Measurements from ENCODE around the gene PRAF2. TPM values are rescaled to one million over a fixed set of nuclear protein-coding genes. Genes with fewer than 3 reads are reported as not detected.

Gene PRAF2
- total RNA-seq (10 to 100 TPM; 25.4 to 28.9 TPM), polyA plus RNA-seq (10 to 100 TPM; 29.3 to 60.1 TPM)

- peak within 1 kb of the TSS; percentile 75 to 86 (median 84) for H3K4me3 Mint-ChIP-seq
- peaks cover 5 to 28% (median 17%) of the 10 kb centered on the region in 4 donors for H3K4me1 Mint-ChIP-seq
- DNase-seq: peak; percentile 85 to 93 (median 89)
- peaks cover 5 to 20% of the 10 kb centered on the region in 2 donors for H3K36me3 Mint-ChIP-seq
- Histone ChIP-seq H3K36me3 (ENCODE audit: insufficient read depth, low read length) (no peaks in the 10 kb centered on the region), H3K9me3 (ENCODE audit: control insufficient read depth in 1 of 2, low read length in 2 of 2) (no peaks in the 10 kb centered on the region), H3K4me1 (ENCODE audit: insufficient read depth, low read length) (peaks cover 20% of the 10 kb centered on the region), H3K27ac (ENCODE audit: low read depth, low read length) (peak within 1 kb of the TSS; percentile 77), H3K4me3 (ENCODE audit: low read length in 2 of 2) (peak within 1 kb of the TSS; percentile 36 to 60), H3K27me3 (ENCODE audit: insufficient read depth, low read length) (no peaks in the 10 kb centered on the region)
- intact Hi-C loops (cut with micrococcal nuclease): loop anchor here (1.0 to 10.0 kb wide), 6 partner anchors 27 to 191 kb away; partner anchors contain the start of genes FOXP3, GPKOW, GRIPAP1 and MAGIX
- no peaks in the 10 kb centered on the region for H3K27me3 Mint-ChIP-seq
- H3K27ac Mint-ChIP-seq: peak within 1 kb of the TSS; percentile 83 to 93 (median 88)
- H3K9me3 Mint-ChIP-seq: peaks cover 0 to 4% (median 0%) of the 10 kb centered on the region in 8 donors
- CTCF ChIA-PET (ENCODE audit: partially characterized antibody): no interaction called here
- POLR2A ChIA-PET (ENCODE audit: partially characterized antibody): interaction anchor here (0.7 to 1.3 kb wide), 3 partner anchors 31 to 158 kb away, joined by 3 to 10 read pairs (median 5); partner anchors contain the start of gene TFE3
Observed at GRCh38 chrX:49073601-49074575, at the start of gene PRAF2. Gene PRAF2, minus strand, starts transcription at chrX:49074002. Its CDS starts 15 bp downstream, at chrX:49073987.

- no peak for DNase-seq
- intact Hi-C loops (cut with micrococcal nuclease): loop anchor here (2.0 to 5.0 kb wide), 5 partner anchors 22 to 165 kb away; partner anchors contain the start of genes OTUD5 and TFE3
- ChIA-PET POLR2A (ENCODE audit: partially characterized antibody) (interaction anchor here (0.6 to 1.3 kb wide), 2 partner anchors 12 to 42 kb away, joined by 3 to 4 read pairs; no protein-coding TSS in a partner anchor), CTCF (ENCODE audit: partially characterized antibody) (no interaction called here)
- H3K4me1 ChIP-seq (ENCODE audit: insufficient read depth, low read length): peaks cover 15% of the 10 kb centered on the region
- peak overlapping the region; percentile 85 for H3K27ac ChIP-seq (ENCODE audit: low read depth, low read length)
- H3K4me3 ChIP-seq (ENCODE audit: low read length in 2 of 2): peak overlapping the region; percentile 65 to 84
- Mint-ChIP-seq H3K4me3 (peak overlapping the region in 7 of 8 donors; percentile 20 to 98 (median 96)), H3K27ac (peak overlapping the region in 5 of 7 donors; percentile 93 to 99 (median 97)), H3K36me3 (peaks cover 15 to 31% of the 10 kb centered on the region in 2 donors), H3K9me3 (peaks cover 0 to 2% (median 0%) of the 10 kb centered on the region in 8 donors), H3K4me1 (peaks cover 17 to 33% (median 24%) of the 10 kb centered on the region in 4 donors), H3K27me3 (no peaks in the 10 kb centered on the region)
- no peaks in the 10 kb centered on the region for H3K9me3 ChIP-seq (ENCODE audit: control insufficient read depth in 1 of 2, low read length in 2 of 2)
- no peaks in the 10 kb centered on the region for H3K27me3 ChIP-seq (ENCODE audit: insufficient read depth, low read length)
- H3K36me3 ChIP-seq (ENCODE audit: insufficient read depth, low read length): peaks cover 10% of the 10 kb centered on the region
Observed at GRCh38 chrX:49122499-49122898, 48.7 kb upstream of the PRAF2 start.

GRCh38 chrX:49120091-49120490 lies 46.3 kb upstream of the PRAF2 start:
- Mint-ChIP-seq H3K27me3 (no peaks in the 10 kb centered on the region), H3K9me3 (no peaks in the 10 kb centered on the region)

GRCh38 chrX:49117581-49117980 lies 43.8 kb upstream of the PRAF2 start:
- no peak for DNase-seq
- peak overlapping the region; percentile 34 for H3K27ac ChIP-seq (ENCODE audit: low read depth, low read length)

More at GRCh38 chrX:49120091-49120490, 46.3 kb upstream of the PRAF2 start:
- no peak for DNase-seq
- Histone ChIP-seq H3K36me3 (ENCODE audit: insufficient read depth, low read length) (peaks cover 19% of the 10 kb centered on the region), H3K9me3 (ENCODE audit: control insufficient read depth in 1 of 2, low read length in 2 of 2) (no peaks in the 10 kb centered on the region), H3K4me3 (ENCODE audit: low read length in 2 of 2) (no peak overlapping the region), H3K4me1 (ENCODE audit: insufficient read depth, low read length) (peaks cover 34% of the 10 kb centered on the region), H3K27ac (ENCODE audit: low read depth, low read length) (no peak overlapping the region), H3K27me3 (ENCODE audit: insufficient read depth, low read length) (no peaks in the 10 kb centered on the region)
- peak overlapping the region in 2 of 8 donors; percentile 25 to 73 for H3K4me3 Mint-ChIP-seq
- CTCF ChIA-PET (ENCODE audit: partially characterized antibody): no interaction called here
- peaks cover 25 to 47% of the 10 kb centered on the region in 2 donors for H3K36me3 Mint-ChIP-seq
- peaks cover 23 to 50% (median 33%) of the 10 kb centered on the region in 4 donors for H3K4me1 Mint-ChIP-seq
- H3K27ac Mint-ChIP-seq: no peak overlapping the region
- POLR2A ChIA-PET (ENCODE audit: partially characterized antibody): no interaction called here
- intact Hi-C loops (cut with micrococcal nuclease): loop anchor here (5.0 kb wide), 2 partner anchors 78 to 163 kb away; partner anchors contain the start of genes OTUD5 and TFE3

GRCh38 chrX:49116716-49117115 lies 42.9 kb upstream of the PRAF2 start:
- Histone ChIP-seq H3K4me3 (ENCODE audit: low read length in 2 of 2) (peak overlapping the region in 1 of 2 donors; percentile 5), H3K4me1 (ENCODE audit: insufficient read depth, low read length) (peaks cover 26% of the 10 kb centered on the region), H3K9me3 (ENCODE audit: control insufficient read depth in 1 of 2, low read length in 2 of 2) (no peaks in the 10 kb centered on the region), H3K36me3 (ENCODE audit: insufficient read depth, low read length) (peaks cover 35% of the 10 kb centered on the region), H3K27ac (ENCODE audit: low read depth, low read length) (peak overlapping the region; percentile 34), H3K27me3 (ENCODE audit: insufficient read depth, low read length) (no peaks in the 10 kb centered on the region)
- POLR2A ChIA-PET (ENCODE audit: partially characterized antibody): interaction anchor here (0.9 kb wide), 2 partner anchors 36 to 50 kb away, joined by 3 to 4 read pairs; no protein-coding TSS in a partner anchor
- intact Hi-C loops (cut with micrococcal nuclease): no loop called here
- Mint-ChIP-seq H3K27ac (peak overlapping the region in 5 of 7 donors; percentile 25 to 67 (median 56)), H3K36me3 (peaks cover 29 to 49% of the 10 kb centered on the region in 2 donors), H3K27me3 (no peaks in the 10 kb centered on the region), H3K9me3 (no peaks in the 10 kb centered on the region), H3K4me3 (peak overlapping the region in 7 of 8 donors; percentile 10 to 93 (median 72)), H3K4me1 (peaks cover 14 to 29% (median 18%) of the 10 kb centered on the region in 4 donors)
- DNase-seq: no peak
- CTCF ChIA-PET (ENCODE audit: partially characterized antibody): no interaction called here

More at GRCh38 chrX:49117581-49117980, 43.8 kb upstream of the PRAF2 start:
- Mint-ChIP-seq H3K36me3 (peaks cover 25 to 47% of the 10 kb centered on the region in 2 donors), H3K27me3 (no peaks in the 10 kb centered on the region), H3K4me1 (peaks cover 16 to 37% (median 23%) of the 10 kb centered on the region in 4 donors), H3K9me3 (no peaks in the 10 kb centered on the region), H3K27ac (peak overlapping the region; percentile 72 to 97 (median 93)), H3K4me3 (peak overlapping the region; percentile 87 to 93 (median 89))
- ChIA-PET POLR2A (ENCODE audit: partially characterized antibody) (interaction anchor here (0.9 kb wide), 1 partner anchor 37 kb away, joined by 3 read pairs; no protein-coding TSS in a partner anchor), CTCF (ENCODE audit: partially characterized antibody) (no interaction called here)
- Histone ChIP-seq H3K4me1 (ENCODE audit: insufficient read depth, low read length) (peaks cover 29% of the 10 kb centered on the region), H3K9me3 (ENCODE audit: control insufficient read depth in 1 of 2, low read length in 2 of 2) (no peaks in the 10 kb centered on the region), H3K4me3 (ENCODE audit: low read length in 2 of 2) (peak overlapping the region; percentile 11 to 43), H3K27me3 (ENCODE audit: insufficient read depth, low read length) (no peaks in the 10 kb centered on the region), H3K36me3 (ENCODE audit: insufficient read depth, low read length) (peaks cover 28% of the 10 kb centered on the region)
- intact Hi-C loops (cut with micrococcal nuclease): no loop called here

GRCh38 chrX:49116076-49116475 lies 42.3 kb upstream of the PRAF2 start:
- no peaks in the 10 kb centered on the region for H3K27me3 ChIP-seq (ENCODE audit: insufficient read depth, low read length)
- CTCF ChIA-PET (ENCODE audit: partially characterized antibody): no interaction called here
- no peak overlapping the region for H3K4me3 ChIP-seq (ENCODE audit: low read length in 2 of 2)
- Mint-ChIP-seq H3K4me3 (peak overlapping the region in 4 of 8 donors; percentile 32 to 93 (median 48)), H3K27ac (peak overlapping the region in 3 of 7 donors; percentile 25 to 58 (median 56)), H3K9me3 (no peaks in the 10 kb centered on the region), H3K27me3 (no peaks in the 10 kb centered on the region), H3K4me1 (peaks cover 11 to 24% (median 17%) of the 10 kb centered on the region in 4 donors), H3K36me3 (peaks cover 25 to 43% of the 10 kb centered on the region in 2 donors)
- DNase-seq: no peak
- peaks cover 26% of the 10 kb centered on the region for H3K4me1 ChIP-seq (ENCODE audit: insufficient read depth, low read length)
- H3K9me3 ChIP-seq (ENCODE audit: control insufficient read depth in 1 of 2, low read length in 2 of 2): no peaks in the 10 kb centered on the region
- intact Hi-C loops (cut with micrococcal nuclease): no loop called here
- peaks cover 30% of the 10 kb centered on the region for H3K36me3 ChIP-seq (ENCODE audit: insufficient read depth, low read length)
- peak overlapping the region; percentile 34 for H3K27ac ChIP-seq (ENCODE audit: low read depth, low read length)
- POLR2A ChIA-PET (ENCODE audit: partially characterized antibody): no interaction called here

All from CD4-positive, alpha-beta memory T cell (primary cell).